Measurements from ENCODE around the gene TEPSIN. TPM values are rescaled to one million over a fixed set of nuclear protein-coding genes. Genes with fewer than 3 reads are reported as not detected.

The TEPSIN gene
- total and polyA plus RNA-seq, 3 donors from 2014 or later = 32.0 to 83.0 (median 55.4) TPM

DNA sequence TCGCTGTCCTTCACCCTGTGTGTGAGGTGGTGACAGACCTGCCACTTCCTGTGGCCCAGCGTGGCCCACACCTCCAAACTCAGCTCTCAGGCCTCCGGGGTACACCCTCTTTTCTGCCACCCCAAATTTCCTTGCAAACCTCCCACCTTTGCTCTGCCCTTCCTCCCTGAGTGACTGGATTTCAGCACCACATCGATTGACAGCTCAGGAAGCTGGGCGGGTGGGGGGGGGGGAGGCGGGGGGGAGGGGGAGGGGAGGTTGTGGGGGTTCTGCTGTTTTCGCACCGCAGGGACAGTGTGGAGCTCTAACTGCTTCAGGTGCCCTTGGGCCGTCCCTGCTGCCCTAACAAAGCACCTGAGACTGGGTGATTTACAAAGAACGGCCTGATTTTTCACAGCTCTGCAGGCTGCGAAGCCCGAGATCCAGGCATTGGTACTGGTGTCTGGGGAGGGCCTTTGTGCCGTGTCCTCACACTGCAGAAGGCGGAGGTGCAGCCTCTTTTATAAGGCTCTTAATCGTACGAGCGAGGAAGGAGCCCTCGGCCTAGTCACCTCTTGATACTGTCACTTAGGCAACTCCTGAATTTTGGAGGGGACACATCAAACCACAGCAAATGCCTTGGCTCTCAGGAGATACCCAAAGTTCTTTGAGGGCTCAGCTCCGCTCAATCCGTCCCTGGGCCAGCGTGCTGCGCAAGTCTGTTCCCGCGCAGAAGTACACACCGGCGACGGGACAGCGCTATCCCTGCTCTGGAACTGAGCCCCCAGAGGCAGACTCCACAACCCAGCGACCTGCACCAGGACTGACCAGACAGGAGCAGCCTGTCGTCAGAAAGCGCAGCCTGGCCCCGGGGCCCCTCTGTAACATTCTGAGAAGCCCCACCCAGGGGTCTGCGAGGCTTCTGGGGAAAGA is 3.8 kb upstream of the TEPSIN start:
- WGBS, 2 donors = 83 to 86% methylated on average over 24 to 33 of the region's 33 CpGs
- intact Hi-C loops (cut with DNase I; ENCODE audit: low total_unique reads) = no loop called here
- Histone ChIP-seq H3K36me3 (ENCODE audit: low read depth, missing control alignments) (no peaks in the 10 kb centered on the region), H3K27ac (no peak overlapping the region), H3K4me1 (peaks cover 18% of the 10 kb centered on the region), H3K9me3 (no peaks in the 10 kb centered on the region), H3K4me3 (no peak overlapping the region), H3K27me3 (no peaks in the 10 kb centered on the region)
- TF ChIP-seq, protein P1, sequence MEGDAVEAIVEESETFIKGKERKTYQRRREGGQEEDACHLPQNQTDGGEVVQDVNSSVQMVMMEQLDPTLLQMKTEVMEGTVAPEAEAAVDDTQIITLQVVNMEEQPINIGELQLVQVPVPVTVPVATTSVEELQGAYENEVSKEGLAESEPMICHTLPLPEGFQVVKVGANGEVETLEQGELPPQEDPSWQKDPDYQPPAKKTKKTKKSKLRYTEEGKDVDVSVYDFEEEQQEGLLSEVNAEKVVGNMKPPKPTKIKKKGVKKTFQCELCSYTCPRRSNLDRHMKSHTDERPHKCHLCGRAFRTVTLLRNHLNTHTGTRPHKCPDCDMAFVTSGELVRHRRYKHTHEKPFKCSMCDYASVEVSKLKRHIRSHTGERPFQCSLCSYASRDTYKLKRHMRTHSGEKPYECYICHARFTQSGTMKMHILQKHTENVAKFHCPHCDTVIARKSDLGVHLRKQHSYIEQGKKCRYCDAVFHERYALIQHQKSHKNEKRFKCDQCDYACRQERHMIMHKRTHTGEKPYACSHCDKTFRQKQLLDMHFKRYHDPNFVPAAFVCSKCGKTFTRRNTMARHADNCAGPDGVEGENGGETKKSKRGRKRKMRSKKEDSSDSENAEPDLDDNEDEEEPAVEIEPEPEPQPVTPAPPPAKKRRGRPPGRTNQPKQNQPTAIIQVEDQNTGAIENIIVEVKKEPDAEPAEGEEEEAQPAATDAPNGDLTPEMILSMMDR (IDR thresholded peaks at IDR 0.05) = no peak
- no peak for TF ChIP-seq POLR2A (IDR thresholded peaks at IDR 0.05)
- DNase-seq = no peak

DNA sequence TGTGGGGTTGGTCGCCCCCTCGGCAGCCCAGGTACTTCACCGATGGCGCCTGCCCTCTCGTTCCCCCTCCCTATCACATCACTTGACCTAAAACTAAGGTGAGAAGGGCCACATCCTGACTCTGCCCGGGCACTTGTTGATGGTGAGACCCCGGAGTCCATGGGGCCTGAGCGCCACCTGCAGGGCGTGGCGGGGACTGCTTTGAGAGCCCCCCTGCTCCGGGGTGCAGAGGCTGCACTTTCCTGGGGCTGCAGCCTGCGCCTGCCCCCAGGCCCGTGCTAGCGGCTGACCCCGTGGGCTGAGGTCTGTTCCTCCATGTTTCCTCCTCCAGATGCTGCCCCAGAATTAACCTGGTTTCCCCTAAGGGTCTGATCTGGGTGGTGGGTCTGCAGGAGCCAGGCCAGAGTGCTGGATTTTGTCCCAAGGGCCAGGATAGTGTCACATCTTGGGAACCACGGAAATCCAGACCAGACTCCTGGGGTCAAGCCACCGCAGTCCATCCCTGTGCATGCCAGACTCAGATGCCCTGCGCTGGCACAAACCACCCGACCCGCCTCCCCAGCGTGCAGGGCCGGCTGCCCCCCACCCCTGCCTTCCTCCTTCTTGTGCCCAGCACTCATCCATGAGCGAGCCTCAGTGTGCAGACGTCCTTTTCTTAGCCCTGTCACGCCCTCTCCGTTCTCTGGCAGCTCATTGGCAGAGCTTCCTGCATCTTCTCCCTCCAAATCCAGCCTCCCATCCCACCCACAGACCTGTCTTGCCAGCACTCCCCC is 3.0 kb upstream of the TEPSIN start:
- TF ChIP-seq, protein P1 (IDR thresholded peaks at IDR 0.05) = peak; percentile 55 to 75 (median 61)
- TF ChIP-seq POLR2A (IDR thresholded peaks at IDR 0.05) = no peak
- intact Hi-C loops (cut with DNase I; ENCODE audit: low total_unique reads) = no loop called here
- Histone ChIP-seq H3K4me3 (no peak overlapping the region), H3K4me1 (peaks cover 23% of the 10 kb centered on the region), H3K36me3 (ENCODE audit: low read depth, missing control alignments) (no peaks in the 10 kb centered on the region), H3K9me3 (no peaks in the 10 kb centered on the region), H3K27me3 (no peaks in the 10 kb centered on the region), H3K27ac (no peak overlapping the region)
- 50 to 82% methylated on average over 13 to 26 of the region's 26 CpGs for WGBS, 2 donors
- DNase-seq = peak; percentile 67

- H3K9me3 ChIP-seq = no peaks in the 10 kb centered on the region
- no peak overlapping the region for H3K27ac ChIP-seq
- TF ChIP-seq, protein P1 (IDR thresholded peaks at IDR 0.05) = no peak
- TF ChIP-seq POLR2A (IDR thresholded peaks at IDR 0.05) = no peak
- no peak overlapping the region for H3K4me3 ChIP-seq
- no peak for DNase-seq
- no peaks in the 10 kb centered on the region for H3K36me3 ChIP-seq (ENCODE audit: low read depth, missing control alignments)
- intact Hi-C loops (cut with DNase I; ENCODE audit: low total_unique reads) = no loop called here
- H3K27me3 ChIP-seq = no peaks in the 10 kb centered on the region
- 82 to 87% methylated on average over 10 of the region's 10 CpGs for WGBS, 2 donors
- peaks cover 23% of the 10 kb centered on the region for H3K4me1 ChIP-seq
These were observed 2.3 kb upstream of the TEPSIN start for GRCh38 chr17:81241203-81241602.

DNA sequence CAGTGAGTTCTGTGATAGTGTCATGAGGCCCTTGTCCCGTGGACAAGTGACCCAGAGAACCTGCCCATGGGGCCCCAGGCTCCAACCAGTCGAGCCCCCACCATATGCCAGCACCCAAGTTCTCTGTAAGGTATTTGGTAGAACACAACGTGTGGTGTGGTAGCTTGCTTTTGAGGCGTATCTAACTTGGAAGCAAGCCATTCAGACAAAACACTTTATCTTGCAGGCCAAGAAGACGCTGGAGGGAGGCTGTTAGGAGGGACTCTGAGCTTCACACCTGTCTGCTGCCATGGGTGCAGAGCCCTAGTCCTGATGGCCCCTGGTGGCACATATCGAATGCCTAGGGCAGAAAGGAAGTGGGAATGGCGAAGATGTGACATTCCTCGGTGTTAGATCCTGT is 1.9 kb upstream of the TEPSIN start:
- peaks cover 23% of the 10 kb centered on the region for H3K4me1 ChIP-seq
- no peaks in the 10 kb centered on the region for H3K36me3 ChIP-seq (ENCODE audit: low read depth, missing control alignments)
- H3K27me3 ChIP-seq = no peaks in the 10 kb centered on the region
- intact Hi-C loops (cut with DNase I; ENCODE audit: low total_unique reads) = no loop called here
- TF ChIP-seq, protein P1 (IDR thresholded peaks at IDR 0.05) = no peak
- no peak for TF ChIP-seq POLR2A (IDR thresholded peaks at IDR 0.05)
- no peak overlapping the region for H3K27ac ChIP-seq
- no peak overlapping the region for H3K4me3 ChIP-seq
- no peak for DNase-seq
- H3K9me3 ChIP-seq = no peaks in the 10 kb centered on the region
- WGBS, 2 donors = 73 to 86% methylated on average over 8 of the region's 8 CpGs
